ENCODE measurements around the gene PLCE1. TPM values are rescaled to one million over a fixed set of nuclear protein-coding genes. Genes with fewer than 3 reads are reported as not detected.
"Not testable (repeated sequence)": the region's sequence is repeated elsewhere in the genome, so short reads cannot be mapped to it uniquely, and the experiment has no call there.

PLCE1 gene
- total RNA-seq, 1 donor from 2014 or later, result 6.1 TPM

DNA sequence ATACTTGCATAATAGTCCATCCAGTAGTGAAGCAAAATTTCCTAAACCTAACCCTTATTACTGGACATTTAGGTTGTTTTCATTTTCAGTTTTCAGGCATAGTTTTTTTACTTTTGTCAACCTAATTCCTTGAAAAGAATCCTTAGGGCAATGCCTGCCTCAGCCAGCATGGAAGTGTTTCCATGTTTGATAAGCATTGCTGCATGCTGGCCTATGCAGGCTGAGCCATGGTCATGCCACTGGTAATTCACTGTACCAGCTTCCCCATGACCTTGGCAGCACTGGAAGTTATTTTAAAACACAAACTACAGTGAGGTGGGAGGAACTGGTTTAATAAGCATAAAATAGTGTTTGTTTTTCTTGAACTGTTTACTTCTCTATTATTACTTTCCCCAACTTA, 27.8 kb upstream of the PLCE1 start:
- H3K27me3 Mint-ChIP-seq (ENCODE audit: low read depth), result no peaks in the 10 kb centered on the region
- peaks cover 10% of the 10 kb centered on the region for H3K4me1 Mint-ChIP-seq
- no peak for DNase-seq (ENCODE audit: low read depth, low spot score)
- H3K4me3 Mint-ChIP-seq, result no peak overlapping the region
- peaks cover 4% of the 10 kb centered on the region for H3K36me3 Mint-ChIP-seq (ENCODE audit: low read depth)
- no peak overlapping the region for H3K27ac Mint-ChIP-seq (ENCODE audit: unreplicated experiment)
- TF ChIP-seq, protein P1, sequence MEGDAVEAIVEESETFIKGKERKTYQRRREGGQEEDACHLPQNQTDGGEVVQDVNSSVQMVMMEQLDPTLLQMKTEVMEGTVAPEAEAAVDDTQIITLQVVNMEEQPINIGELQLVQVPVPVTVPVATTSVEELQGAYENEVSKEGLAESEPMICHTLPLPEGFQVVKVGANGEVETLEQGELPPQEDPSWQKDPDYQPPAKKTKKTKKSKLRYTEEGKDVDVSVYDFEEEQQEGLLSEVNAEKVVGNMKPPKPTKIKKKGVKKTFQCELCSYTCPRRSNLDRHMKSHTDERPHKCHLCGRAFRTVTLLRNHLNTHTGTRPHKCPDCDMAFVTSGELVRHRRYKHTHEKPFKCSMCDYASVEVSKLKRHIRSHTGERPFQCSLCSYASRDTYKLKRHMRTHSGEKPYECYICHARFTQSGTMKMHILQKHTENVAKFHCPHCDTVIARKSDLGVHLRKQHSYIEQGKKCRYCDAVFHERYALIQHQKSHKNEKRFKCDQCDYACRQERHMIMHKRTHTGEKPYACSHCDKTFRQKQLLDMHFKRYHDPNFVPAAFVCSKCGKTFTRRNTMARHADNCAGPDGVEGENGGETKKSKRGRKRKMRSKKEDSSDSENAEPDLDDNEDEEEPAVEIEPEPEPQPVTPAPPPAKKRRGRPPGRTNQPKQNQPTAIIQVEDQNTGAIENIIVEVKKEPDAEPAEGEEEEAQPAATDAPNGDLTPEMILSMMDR (conservative IDR thresholded peaks at IDR 0.05), result no peak
- H3K9me3 Mint-ChIP-seq, result peaks cover 2% of the 10 kb centered on the region

DNA sequence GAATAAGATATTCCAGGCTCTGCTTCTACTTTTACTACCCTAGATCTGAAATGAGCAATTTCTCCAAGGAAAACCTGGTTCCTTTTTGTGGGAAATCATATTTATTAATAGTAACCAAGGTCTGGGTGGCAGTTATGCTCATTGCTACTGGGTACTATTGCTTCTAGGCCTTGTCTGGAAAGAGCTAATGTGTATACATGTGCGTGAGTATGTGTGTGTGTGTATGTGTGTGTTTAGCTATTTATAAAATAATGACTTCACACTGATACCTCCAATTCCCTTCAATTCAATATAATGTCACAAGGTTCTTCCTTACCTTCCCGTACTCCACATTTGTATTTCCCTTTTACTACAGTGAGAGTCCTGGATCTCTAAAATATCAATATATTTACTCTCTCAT, 26.0 kb upstream of the PLCE1 start:
- Mint-ChIP-seq H3K4me3 (no peak overlapping the region), H3K9me3 (peaks cover 2% of the 10 kb centered on the region)
- no peak for DNase-seq (ENCODE audit: low read depth, low spot score)

DNA sequence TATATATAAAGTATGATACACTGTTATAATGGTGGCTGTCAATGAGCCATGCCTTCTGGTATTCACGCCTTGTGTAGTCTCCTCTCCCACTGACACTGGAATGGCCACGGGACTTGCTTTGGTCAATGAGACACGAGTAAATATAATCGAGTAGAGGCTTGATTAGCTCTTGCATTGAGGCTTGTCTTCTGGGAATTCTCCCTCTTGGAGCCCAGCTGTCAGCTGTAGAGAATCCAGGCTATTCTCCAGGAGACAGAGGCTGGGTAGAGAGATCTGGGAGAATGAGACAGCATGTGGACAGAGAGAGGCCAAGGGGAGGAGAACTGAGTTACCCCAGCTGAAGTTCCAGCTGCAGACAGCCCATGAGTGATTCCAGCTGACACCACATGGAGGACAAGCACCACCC, 25.2 kb upstream of the PLCE1 start:
- Mint-ChIP-seq H3K27ac (ENCODE audit: unreplicated experiment) (no peak overlapping the region), H3K9me3 (peaks cover 2% of the 10 kb centered on the region), H3K4me1 (peaks cover 1% of the 10 kb centered on the region), H3K4me3 (no peak overlapping the region), H3K27me3 (ENCODE audit: low read depth) (no peaks in the 10 kb centered on the region), H3K36me3 (ENCODE audit: low read depth) (peaks cover 4% of the 10 kb centered on the region)
- TF ChIP-seq, protein P1 (conservative IDR thresholded peaks at IDR 0.05), result no peak
- DNase-seq (ENCODE audit: low read depth, low spot score), result no peak

More for the DNA sequence above, 26.0 kb upstream of the PLCE1 start:
- TF ChIP-seq, protein P1 (conservative IDR thresholded peaks at IDR 0.05), result no peak
- Mint-ChIP-seq H3K27me3 (ENCODE audit: low read depth) (no peaks in the 10 kb centered on the region), H3K27ac (ENCODE audit: unreplicated experiment) (no peak overlapping the region), H3K4me1 (peaks cover 9% of the 10 kb centered on the region), H3K36me3 (ENCODE audit: low read depth) (peaks cover 4% of the 10 kb centered on the region)

DNA sequence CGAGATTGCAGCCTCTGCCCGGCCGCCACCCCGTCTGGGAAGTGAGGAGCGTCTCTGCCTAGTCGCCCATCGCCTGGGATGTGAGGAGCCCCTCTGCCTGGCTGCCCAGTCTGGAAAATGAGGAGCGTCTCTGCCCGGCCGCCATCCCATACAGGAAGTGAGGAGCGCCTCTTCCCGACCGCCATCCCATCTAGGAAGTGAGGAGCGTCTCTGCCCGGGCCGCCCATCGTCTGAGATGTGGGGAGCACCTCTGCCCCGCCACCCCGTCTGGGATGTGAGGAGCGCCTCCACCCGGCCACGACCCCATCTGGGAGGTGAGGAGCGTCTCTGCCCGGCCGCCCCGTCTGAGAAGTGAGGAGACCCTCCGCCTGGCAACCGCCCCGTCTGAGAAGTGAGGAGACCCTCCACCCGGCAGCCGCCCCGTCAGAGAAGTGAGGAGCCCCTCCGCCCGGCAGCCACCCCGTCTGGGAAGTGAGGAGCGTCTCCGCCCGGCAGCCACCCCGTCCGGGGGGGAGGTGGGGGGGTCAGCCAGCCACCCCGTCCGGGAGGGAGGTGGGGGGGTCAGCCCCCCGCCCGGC, 23.2 kb upstream of the PLCE1 start:
- H3K9me3 Mint-ChIP-seq; H3K27ac Mint-ChIP-seq (ENCODE audit: unreplicated experiment); H3K4me3 Mint-ChIP-seq; H3K4me1 Mint-ChIP-seq; DNase-seq (ENCODE audit: low read depth, low spot score); H3K27me3 Mint-ChIP-seq (ENCODE audit: low read depth); H3K36me3 Mint-ChIP-seq (ENCODE audit: low read depth): not testable (repeated sequence)

DNA sequence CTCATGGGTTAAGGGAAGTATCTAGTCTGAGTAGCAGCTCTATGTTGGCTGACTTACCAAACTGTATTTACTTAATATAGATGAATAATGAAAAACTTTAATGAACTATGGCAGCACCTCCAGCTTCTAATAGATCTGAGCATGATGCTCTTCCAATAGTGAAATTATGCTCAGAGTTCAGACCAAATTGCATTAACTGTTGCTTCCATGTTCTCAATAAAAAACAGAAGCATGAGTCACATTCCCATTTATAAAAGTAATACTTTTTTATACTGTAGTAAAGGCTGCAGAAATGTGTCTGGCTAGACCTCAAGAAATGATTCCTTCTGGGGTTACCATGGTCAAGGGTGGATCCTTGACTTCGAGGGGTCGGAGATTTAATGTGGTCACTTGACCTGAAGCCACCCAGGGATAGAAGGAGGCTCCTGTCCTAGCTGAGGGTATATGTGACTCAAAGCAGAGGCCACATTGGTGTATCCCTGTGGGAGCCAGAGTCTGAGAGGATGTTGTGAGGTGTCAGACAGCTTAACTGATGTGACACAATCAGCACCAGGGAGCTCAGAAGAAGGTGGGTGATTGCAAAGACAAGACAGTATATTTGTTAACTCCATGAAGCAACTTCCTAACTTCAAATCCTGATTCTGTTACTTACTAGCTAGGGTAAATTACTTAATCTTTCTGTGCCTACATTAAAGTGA, 19.8 kb upstream of the PLCE1 start:
- H3K36me3 Mint-ChIP-seq (ENCODE audit: low read depth), result peaks cover under 1% of the 10 kb centered on the region
- H3K27me3 Mint-ChIP-seq (ENCODE audit: low read depth), result no peaks in the 10 kb centered on the region
- DNase-seq (ENCODE audit: low read depth, low spot score), result no peak
- TF ChIP-seq, protein P1 (conservative IDR thresholded peaks at IDR 0.05), result no peak
- no peak overlapping the region for H3K4me3 Mint-ChIP-seq
- H3K9me3 Mint-ChIP-seq, result peaks cover 2% of the 10 kb centered on the region
- H3K27ac Mint-ChIP-seq (ENCODE audit: unreplicated experiment), result peak overlapping the region; percentile 52
- no peaks in the 10 kb centered on the region for H3K4me1 Mint-ChIP-seq

DNA sequence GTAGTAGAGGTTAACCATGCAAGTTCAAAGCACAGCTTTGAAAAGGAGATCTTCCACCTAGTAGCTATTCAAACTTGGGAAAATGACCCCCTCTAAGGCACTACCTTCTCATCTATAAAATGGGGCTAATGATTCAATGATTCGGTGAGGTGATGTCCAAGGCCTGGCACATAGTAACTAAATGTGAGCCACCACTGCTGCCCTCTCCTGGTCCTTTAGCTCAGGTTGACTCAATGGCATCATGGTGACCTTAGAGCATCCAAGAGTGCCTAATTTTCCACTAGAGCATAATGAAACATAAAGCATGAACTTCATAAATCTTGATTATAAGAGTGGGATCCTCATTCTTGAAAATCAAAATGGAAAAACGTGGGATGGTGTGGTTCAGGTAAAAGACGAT, 16.3 kb upstream of the PLCE1 start:
- H3K27me3 Mint-ChIP-seq (ENCODE audit: low read depth), result no peaks in the 10 kb centered on the region
- no peaks in the 10 kb centered on the region for H3K9me3 Mint-ChIP-seq
- H3K4me3 Mint-ChIP-seq, result no peak overlapping the region
- no peaks in the 10 kb centered on the region for H3K36me3 Mint-ChIP-seq (ENCODE audit: low read depth)
- no peak for DNase-seq (ENCODE audit: low read depth, low spot score)
- TF ChIP-seq, protein P1 (conservative IDR thresholded peaks at IDR 0.05), result no peak
- no peaks in the 10 kb centered on the region for H3K4me1 Mint-ChIP-seq
- no peak overlapping the region for H3K27ac Mint-ChIP-seq (ENCODE audit: unreplicated experiment)

All from neural crest cell (in vitro differentiated cells).